ENCODE measurements around the gene FXYD1.

- no peak for TF ChIP-seq POLR2A (IDR thresholded peaks at IDR 0.05; ENCODE audit: low read length)
- no peak for TF ChIP-seq GATA1 (IDR thresholded peaks at IDR 0.05; ENCODE audit: low read depth, low read length)
These were observed 22.4 kb upstream of the FXYD1 start for GRCh38 chr19:35116072-35116801.
